HG02943 (cell line): Measurements from ENCODE around the gene TRMT61B.

Source experiments
- ATAC-seq: cut with Tn5 transposase; IDR thresholded peaks from one replicate; pipeline ENCODE4 v1.9.1; 2021; ENCODE audit warnings: mild to moderate bottlenecking, low read depth, moderate library complexity; ENCODE audit not compliant: unreplicated experiment

Gene TRMT61B

DNA sequence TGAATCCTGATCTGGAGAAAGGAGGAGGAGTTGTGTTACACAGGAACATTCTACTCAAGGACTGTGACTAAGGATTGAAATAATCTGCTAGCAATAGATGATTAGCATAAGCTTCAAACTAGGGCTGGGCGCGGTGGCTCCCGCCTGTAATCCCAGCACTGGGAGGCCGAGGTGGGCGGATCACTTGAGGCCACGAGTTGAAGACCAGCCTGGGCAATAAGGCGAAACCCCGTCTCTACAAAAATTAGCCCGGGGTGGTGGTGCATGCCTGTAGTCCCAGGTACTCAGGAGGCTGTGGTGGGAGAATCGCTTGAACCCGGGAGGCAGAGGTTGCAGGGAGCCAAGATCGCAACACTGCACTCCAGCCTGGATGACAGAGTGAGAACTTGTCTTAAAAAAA is 1.5 kb downstream of the TRMT61B start:
- ATAC-seq = no peak

DNA sequence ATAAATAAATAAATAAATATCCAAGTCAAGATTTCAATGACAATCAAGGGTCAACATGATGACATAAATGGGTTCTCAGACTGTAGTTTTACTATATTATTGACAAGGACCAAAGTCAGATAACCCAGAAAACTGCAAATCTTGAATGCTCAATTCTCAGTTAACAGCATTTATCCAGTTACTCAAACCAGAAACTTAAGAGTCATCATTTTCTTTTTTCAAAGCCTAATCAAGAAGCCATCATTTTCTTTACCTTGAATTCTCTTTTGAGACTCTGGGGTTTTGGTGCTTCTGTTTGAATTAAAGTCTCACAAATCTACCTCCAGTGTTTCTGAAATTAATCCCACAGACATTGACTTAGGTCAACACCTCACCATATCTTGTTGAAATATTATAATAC is 14.1 kb downstream of the TRMT61B start:
- ATAC-seq = no peak

GRCh38 chr2:28855193-28855592 is 14.9 kb downstream of the TRMT61B start:
- ATAC-seq = no peak

DNA sequence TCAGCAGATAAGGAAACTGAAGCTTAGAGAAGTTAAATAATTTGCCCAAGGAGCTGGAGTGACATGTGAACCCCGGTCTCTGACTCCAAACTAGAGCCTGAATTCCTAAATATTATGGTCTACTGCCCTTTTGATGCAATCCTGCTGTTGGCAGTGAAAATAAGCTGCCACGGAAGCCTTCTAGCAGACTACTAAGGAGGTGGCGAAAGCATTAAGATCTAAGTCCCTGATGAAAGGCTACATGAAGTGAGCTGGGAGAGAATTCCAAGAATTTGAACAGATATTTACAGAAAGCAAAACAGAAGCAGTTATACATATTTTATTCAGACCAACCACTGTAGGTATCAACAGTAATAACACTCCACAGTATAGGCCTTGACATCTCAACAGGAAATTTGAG is 28.1 kb downstream of the TRMT61B start:
- no peak for ATAC-seq

GRCh38 chr2:28838971-28839370 is 31.1 kb downstream of the TRMT61B start:
- ATAC-seq = no peak

DNA sequence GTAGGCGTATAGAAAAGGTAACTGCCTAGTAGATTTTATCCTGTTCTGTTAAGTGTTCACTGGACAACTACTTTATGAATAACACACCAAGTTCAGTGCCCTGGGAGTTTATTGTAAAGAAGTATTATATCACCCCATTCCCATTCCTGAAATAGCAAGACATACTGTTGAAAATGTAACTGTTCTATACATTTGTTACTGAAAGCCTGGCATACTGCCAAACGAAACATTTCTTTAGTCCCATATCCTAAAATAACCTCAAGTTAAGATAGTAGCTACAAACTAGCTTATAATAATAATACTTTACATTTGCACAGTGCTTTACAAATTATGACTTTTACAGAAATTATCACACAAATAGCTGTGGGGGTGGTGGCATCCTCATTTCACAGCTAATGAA is 34.3 kb downstream of the TRMT61B start:
- ATAC-seq = no peak

- no peak for ATAC-seq
Measured at GRCh38 chr2:28833740-28834470, 36.2 kb downstream of the TRMT61B start.

DNA sequence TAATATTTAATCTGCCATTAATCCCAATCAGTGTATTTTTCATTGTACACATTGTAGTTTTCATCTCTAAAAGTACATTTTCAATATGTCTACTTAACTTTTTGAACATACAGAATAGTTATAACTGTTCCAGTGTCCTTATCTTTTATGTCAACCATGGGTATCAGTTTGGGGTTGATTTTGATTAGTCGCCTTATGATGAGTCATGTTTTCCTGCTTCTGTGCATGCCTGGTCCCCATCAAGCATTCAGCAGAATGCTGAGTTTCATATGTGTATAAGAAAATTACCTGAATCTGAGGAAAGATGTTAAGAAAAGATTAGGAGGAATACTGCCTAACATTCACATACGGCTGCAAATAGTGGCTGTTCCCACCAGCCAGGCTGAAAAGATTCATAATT is 41.7 kb downstream of the TRMT61B start:
- no peak for ATAC-seq

DNA sequence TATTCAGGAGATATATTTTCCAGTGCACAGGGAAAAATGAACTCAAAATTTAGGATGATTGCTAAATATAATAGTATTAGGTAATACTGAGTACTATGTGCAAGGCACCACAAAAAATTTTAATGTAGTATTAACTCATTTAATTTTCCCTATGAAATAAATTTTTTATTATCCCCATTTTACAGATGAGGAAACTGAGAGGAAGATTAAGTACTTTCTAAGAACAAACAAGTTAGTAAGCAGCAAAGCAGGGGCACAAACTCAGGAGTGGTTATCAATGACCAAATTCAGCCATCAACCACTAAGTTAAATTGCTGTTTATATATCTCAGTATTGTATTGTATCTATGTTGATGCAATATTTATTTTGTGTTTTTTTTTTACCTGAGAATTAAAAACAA is 45.2 kb downstream of the TRMT61B start:
- no peak for ATAC-seq

GRCh38 chr2:28824207-28824606 is 45.9 kb downstream of the TRMT61B start:
- no peak for ATAC-seq

- no peak for ATAC-seq
Measured at GRCh38 chr2:28822036-28822435, 48.1 kb downstream of the TRMT61B start.

- no peak for ATAC-seq
Measured at GRCh38 chr2:28821295-28821958, 48.7 kb downstream of the TRMT61B start.

GRCh38 chr2:28818053-28818452 is 52.1 kb downstream of the TRMT61B start:
- ATAC-seq = no peak

GRCh38 chr2:28810384-28811285 is 59.5 kb downstream of the TRMT61B start, which contains the start of gene SPDYA:
Gene SPDYA (plus strand): TSS chr2:28810834. CDS start chr2:28816015, 5,181 bp downstream.
- ATAC-seq = peak; percentile 68

DNA sequence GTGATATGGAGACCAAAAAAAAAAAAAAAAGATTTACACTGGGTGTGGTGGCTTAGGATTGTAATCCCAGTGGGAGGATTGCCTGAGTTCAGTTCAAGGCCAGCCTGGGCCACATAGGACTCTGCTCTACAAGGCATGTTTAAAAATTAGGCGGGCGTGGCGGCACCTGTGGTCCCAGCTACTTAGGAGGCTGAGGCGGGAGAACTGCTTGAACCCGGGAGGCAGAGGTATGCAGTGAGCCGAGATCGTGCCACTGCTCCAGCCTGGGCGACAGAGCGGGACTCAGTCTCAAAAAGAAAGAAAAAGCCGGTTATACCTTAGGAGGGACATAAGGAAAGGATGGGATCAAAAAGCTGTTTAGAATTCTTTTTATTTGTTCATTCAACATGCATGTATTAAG is 60.2 kb downstream of the TRMT61B start:
- ATAC-seq = no peak

DNA sequence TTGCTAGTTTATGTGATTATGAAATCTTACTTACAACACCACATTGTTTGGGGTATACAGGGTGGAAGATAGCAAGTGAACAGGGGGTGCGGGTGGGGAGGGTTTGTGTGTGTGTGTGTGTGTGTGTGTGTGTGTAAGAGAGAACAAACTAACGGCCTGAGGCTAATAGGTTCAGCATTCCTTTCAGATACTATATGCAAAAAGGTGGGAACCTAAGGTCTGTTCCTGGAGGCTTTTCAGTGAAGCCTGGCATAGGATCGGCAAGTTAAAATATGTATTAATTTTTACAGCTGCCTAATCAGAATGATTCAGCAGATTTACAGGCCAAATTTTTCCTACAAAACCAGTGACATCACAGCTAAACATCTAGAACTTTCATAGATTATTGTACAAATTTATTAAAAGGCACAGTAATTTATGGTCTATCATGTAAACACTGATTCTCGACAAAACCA is 67.1 kb downstream of the TRMT61B start:
- no peak for ATAC-seq

DNA sequence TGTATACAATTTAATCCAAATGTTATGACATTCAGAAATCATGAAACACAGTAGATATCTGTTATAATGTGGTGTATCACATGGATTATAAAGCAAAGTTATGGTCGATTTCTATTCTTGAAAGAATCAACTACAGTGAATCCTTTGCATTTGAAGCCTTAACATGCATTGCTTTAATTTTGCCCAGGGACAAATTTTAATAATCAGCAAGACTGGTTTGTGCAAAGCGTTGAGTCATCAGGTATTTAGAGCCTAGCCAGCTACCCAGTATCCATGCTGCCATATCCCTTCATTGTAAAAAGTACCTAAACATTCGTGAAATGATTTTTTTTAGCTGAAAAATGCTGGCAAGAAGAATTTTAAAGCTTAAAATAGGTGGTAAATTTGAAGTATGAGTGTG is 68.4 kb downstream of the TRMT61B start:
- ATAC-seq = no peak
